Duodenal mucosa (tissue), 2 donors: Measurements from ENCODE around the gene DRAXIN.

Experiments used
- H3K27ac ChIP-seq: one replicate; pipeline ENCODE4 v1.7.0; 2013; ENCODE audit warnings: low read depth, low read length
- H3K27me3 ChIP-seq, 2 donors: one replicate each; pipeline ENCODE4 v1.7.0; 2013; ENCODE audit warnings: low read length in 2 of 2, control low read depth in 1 of 2; ENCODE audit not compliant: insufficient read depth in 2 of 2, control insufficient read depth in 1 of 2
- H3K36me3 ChIP-seq, 2 donors: one replicate each; pipeline ENCODE4 v1.7.0; 2013; ENCODE audit warnings: low read length in 2 of 2, control low read depth in 1 of 2; ENCODE audit not compliant: insufficient read depth in 2 of 2, control insufficient read depth in 1 of 2
- H3K4me1 ChIP-seq, 2 donors: one replicate each; pipeline ENCODE4 v1.7.0; 2013; ENCODE audit warnings: low read length in 2 of 2, control low read depth in 1 of 2; ENCODE audit not compliant: insufficient read depth in 2 of 2, control insufficient read depth in 1 of 2
- H3K4me3 ChIP-seq, 2 donors: one replicate each; pipeline ENCODE4 v1.7.0; 2013; ENCODE audit warnings: low read length in 2 of 2, low read depth in 1 of 2
- H3K9ac ChIP-seq, 2 donors: one replicate each; pipeline ENCODE4 v1.7.0; 2013; ENCODE audit warnings: low read length in 2 of 2, low read depth in 1 of 2
- H3K9me3 ChIP-seq, 2 donors: one replicate each; pipeline ENCODE4 v1.7.0; 2013; ENCODE audit warnings: low read length in 2 of 2, control low read depth in 1 of 2; ENCODE audit not compliant: control insufficient read depth in 1 of 2

DRAXIN gene

DNA sequence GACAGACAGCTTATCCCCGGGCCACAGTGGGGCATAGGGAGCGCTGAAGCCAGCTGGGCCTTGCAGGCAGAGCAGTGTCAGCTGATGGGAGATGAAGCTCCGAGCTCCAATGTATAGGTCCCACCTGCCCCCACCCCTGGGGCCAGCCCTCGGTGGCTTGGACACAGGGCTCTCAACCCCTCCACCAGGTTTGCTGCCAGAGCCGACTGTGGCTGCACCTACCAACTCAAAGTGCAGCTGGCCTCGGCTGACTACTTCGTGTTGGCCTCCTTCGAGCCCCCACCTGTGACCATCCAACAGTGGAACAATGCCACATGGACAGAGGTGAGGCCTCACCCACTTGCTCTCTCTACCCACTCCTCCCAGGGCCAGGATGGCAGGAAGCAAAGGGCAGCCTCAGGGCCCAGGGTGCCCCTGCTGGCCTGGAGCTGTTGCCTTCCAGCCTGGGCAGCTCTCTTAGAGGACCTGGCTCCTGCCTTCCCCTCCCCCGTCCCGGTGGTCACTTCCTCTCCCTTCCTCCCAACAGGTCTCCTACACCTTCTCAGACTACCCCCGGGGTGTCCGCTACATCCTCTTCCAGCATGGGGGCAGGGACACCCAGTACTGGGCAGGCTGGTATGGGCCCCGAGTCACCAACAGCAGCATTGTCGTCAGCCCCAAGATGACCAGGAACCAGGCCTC, 18.3 kb upstream of the DRAXIN start:
- Histone ChIP-seq H3K4me1 (peaks cover 12 to 13% of the 10 kb centered on the region in 2 donors), H3K9ac (no peak overlapping the region), H3K36me3 (peaks cover 17 to 27% of the 10 kb centered on the region in 2 donors), H3K9me3 (no peaks in the 10 kb centered on the region), H3K27ac (no peak overlapping the region), H3K4me3 (no peak overlapping the region), H3K27me3 (no peaks in the 10 kb centered on the region)

GRCh38 chr1:11674488-11674887, 17.0 kb upstream of the DRAXIN start:
- Histone ChIP-seq H3K27ac (no peak overlapping the region), H3K9me3 (no peaks in the 10 kb centered on the region), H3K36me3 (peaks cover 17 to 22% of the 10 kb centered on the region in 2 donors)

GRCh38 chr1:11675325-11675724, 16.2 kb upstream of the DRAXIN start:
- peaks cover 17 to 22% of the 10 kb centered on the region in 2 donors for H3K36me3 ChIP-seq
- H3K4me3 ChIP-seq, result no peak overlapping the region
- H3K27ac ChIP-seq, result no peak overlapping the region
- no peaks in the 10 kb centered on the region for H3K27me3 ChIP-seq
- no peak overlapping the region for H3K9ac ChIP-seq
- H3K4me1 ChIP-seq, result peaks cover 13 to 15% of the 10 kb centered on the region in 2 donors
- no peaks in the 10 kb centered on the region for H3K9me3 ChIP-seq

More at GRCh38 chr1:11674488-11674887, 17.0 kb upstream of the DRAXIN start:
- Histone ChIP-seq H3K4me3 (no peak overlapping the region), H3K9ac (no peak overlapping the region), H3K27me3 (no peaks in the 10 kb centered on the region), H3K4me1 (peaks cover 12 to 13% of the 10 kb centered on the region in 2 donors)

- Histone ChIP-seq H3K4me3 (no peak overlapping the region), H3K27me3 (no peaks in the 10 kb centered on the region), H3K9me3 (no peaks in the 10 kb centered on the region), H3K36me3 (peaks cover 17 to 22% of the 10 kb centered on the region in 2 donors), H3K27ac (no peak overlapping the region), H3K4me1 (peaks cover 3 to 14% of the 10 kb centered on the region in 2 donors), H3K9ac (no peak overlapping the region)
Measured at GRCh38 chr1:11676386-11677103, 15.0 kb upstream of the DRAXIN start.

DNA sequence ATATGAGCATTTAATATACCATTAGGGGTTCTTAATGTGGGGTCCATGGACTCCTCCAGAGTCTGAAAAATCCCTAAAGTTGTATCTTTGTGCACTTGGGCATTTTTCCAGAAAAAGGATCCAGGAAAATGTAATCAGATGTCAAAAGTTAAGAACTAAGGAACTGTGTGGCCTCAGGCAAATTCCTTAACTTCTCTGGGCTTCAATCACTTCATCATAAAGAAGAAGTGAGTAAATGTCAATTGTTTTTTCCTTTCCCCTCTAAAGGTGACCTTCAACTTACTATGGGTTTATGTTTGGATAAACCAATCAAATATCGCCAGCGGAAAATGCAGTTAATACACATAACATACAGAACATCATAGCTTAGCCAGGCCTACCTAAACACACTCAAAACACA, 13.1 kb upstream of the DRAXIN start:
- H3K36me3 ChIP-seq, result peaks cover 13 to 15% of the 10 kb centered on the region in 2 donors
- H3K4me3 ChIP-seq, result no peak overlapping the region
- no peaks in the 10 kb centered on the region for H3K9me3 ChIP-seq
- no peak overlapping the region for H3K27ac ChIP-seq
- H3K9ac ChIP-seq, result no peak overlapping the region
- H3K4me1 ChIP-seq, result peaks cover 0 to 13% of the 10 kb centered on the region in 2 donors
- peaks cover 3 to 13% of the 10 kb centered on the region in 2 donors for H3K27me3 ChIP-seq

DNA sequence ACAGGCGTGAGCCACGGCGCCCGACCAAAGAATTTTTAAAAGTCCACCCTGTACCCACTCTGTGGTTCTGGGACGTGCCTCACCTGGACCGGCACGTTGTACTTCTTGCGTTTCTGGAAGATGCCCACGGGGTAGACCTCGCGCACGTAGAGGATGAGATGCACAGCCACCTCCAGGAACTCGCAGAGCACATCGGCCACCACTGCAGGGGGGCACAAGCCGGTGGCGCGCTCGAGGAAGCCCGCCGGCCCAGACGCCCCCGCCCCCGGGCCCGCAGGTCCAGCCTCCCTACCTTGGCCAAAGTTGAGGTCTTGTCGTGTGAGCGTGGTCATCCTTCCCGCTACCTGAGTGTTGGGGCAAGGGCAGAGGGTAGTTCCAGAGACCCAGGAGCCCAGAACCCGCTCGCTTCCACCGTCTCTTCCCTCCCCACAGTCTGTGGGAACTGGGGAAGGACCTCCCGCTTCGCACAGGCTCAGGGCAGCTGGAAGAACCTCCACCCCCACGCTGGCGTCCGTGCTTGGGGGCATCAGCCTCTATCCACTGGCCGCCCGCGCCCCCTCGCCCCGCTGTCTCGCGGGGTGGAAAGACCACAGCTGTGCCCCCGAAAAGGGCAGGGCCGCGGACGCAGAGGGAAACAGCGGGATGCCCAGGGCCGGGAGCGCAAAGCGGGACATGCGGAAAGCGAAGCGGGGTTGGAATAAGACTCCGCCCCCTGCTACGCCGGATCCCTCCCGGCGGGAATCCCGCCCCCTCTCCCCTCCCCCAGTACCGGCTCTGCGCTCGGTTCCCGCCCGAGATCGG, 11.0 kb upstream of the DRAXIN start:
- H3K9ac ChIP-seq, result peak overlapping the region; percentile 57 to 63
- no peaks in the 10 kb centered on the region for H3K9me3 ChIP-seq
- H3K27me3 ChIP-seq, result peaks cover 3 to 16% of the 10 kb centered on the region in 2 donors
- peaks cover 0 to 13% of the 10 kb centered on the region in 2 donors for H3K4me1 ChIP-seq
- H3K27ac ChIP-seq, result peak overlapping the region; percentile 44
- H3K36me3 ChIP-seq, result peaks cover 5 to 9% of the 10 kb centered on the region in 2 donors
- H3K4me3 ChIP-seq, result peak overlapping the region; percentile 84 to 88

DNA sequence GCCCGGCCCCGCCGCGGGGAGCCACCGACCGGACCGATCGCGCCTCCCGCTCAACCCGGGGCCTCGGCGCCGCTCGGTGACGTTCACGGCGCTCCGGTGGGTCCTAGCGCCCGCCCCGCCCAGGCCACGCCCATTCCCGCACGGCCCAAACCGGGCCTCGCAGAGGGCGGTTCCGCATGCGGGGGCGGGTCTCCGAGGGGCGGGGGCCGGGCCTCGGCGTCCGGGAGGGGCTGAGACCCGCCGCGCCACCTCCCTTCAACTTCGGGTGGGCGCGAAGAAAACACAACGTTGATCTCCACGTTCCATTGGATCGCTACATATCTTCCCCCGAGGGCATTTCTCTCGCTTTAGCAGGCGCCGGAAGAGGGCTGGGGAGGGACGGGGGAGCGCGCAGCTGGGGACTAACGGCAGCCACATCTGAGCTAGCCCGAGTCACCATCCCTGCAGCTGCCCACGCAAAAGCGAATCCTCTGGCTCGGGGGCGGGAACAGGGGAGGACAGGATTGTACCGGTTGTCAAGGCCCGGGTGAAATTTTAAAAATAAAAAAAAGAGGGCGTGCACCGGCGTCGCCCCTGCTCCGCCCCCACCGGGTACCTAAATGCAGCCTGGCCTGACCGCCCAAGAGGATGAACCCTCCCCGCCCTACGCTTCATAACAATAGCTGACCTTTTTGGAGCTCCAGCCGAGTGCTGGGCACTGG, 10.3 kb upstream of the DRAXIN start, which contains the start of gene MAD2L2:
MAD2L2 (minus strand) TSS at position 78 of the 701 bp plus-strand sequence. CDS start 547 bp downstream, outside the sequence.
- peak within 1 kb of the TSS; percentile 84 to 88 for H3K4me3 ChIP-seq
- H3K9me3 ChIP-seq, result no peaks in the 10 kb centered on the region
- H3K27ac ChIP-seq, result peak within 1 kb of the TSS; percentile 44
- H3K4me1 ChIP-seq, result peaks cover 0 to 13% of the 10 kb centered on the region in 2 donors
- H3K36me3 ChIP-seq, result peaks cover 0 to 2% of the 10 kb centered on the region in 2 donors
- H3K9ac ChIP-seq, result peak within 1 kb of the TSS; percentile 57 to 63
- H3K27me3 ChIP-seq, result peaks cover 3 to 16% of the 10 kb centered on the region in 2 donors

GRCh38 chr1:11682287-11682771, 9.2 kb upstream of the DRAXIN start:
- H3K36me3 ChIP-seq, result no peaks in the 10 kb centered on the region
- peaks cover 0 to 13% of the 10 kb centered on the region in 2 donors for H3K4me1 ChIP-seq
- H3K27me3 ChIP-seq, result peaks cover 3 to 16% of the 10 kb centered on the region in 2 donors
- no peak overlapping the region for H3K9ac ChIP-seq
- no peak overlapping the region for H3K4me3 ChIP-seq
- no peak overlapping the region for H3K27ac ChIP-seq
- H3K9me3 ChIP-seq, result no peaks in the 10 kb centered on the region

DNA sequence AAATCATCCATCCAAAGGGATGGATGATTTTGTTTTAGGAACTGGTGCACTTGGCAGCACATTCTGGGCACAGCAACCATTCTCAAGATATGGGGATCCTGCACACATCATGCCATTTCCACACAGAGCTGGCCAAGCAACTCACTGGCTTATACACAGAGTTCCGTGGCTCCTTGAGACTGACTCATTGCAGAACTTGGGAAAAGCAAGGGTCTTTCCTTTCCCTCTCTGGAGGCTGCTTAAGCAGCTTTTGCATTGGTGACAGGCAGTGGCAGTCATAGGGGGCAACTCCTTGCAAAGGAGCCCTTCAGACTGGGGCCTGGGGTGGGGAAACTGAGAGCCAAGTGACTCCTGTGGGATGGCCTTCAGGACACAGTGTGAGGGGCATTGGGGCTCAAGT, 8.7 kb upstream of the DRAXIN start:
- Histone ChIP-seq H3K27me3 (peaks cover 3 to 16% of the 10 kb centered on the region in 2 donors), H3K4me3 (no peak overlapping the region), H3K4me1 (peaks cover 0 to 13% of the 10 kb centered on the region in 2 donors), H3K36me3 (no peaks in the 10 kb centered on the region), H3K9me3 (no peaks in the 10 kb centered on the region), H3K27ac (no peak overlapping the region), H3K9ac (no peak overlapping the region)
